Regular cardiac myocyte (primary cell): ENCODE results near the gene SYNDIG1L. TPM values are rescaled to one million over a fixed set of nuclear protein-coding genes. Genes with fewer than 3 reads are reported as not detected.

ENCODE experiments used
- total RNA-seq: library from RNA; depleted of rRNA; stranded (reverse); fragments of >200 nt; gene quantifications from 2 replicates; pipeline ENCODE4 v1.2.3, GENCODE V29; 2014

SYNDIG1L gene
- total RNA-seq, result under 0.01 TPM in 1 of 2 replicates, not detected in the other

DNA sequence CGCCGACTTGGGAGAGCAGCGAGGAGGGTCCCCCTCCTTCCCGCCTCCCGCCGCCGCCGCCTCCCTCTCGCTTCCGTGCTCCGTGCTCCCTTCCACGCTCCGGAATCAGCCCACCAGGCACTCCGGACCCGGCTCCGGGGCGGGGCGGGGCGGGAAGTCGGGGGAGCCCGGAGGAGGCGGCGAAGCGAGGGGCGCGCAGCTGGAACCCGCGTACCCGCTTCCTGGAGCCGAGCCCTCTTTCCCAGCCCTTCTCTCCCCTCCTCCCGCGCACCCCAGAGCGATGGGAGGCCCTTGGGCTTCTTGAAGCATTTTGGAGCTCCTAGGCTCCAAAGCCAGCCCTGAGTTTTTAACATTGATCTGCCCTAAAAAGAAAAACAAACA, at the start of gene SYNDIG1L:
Gene SYNDIG1L, minus strand, starts transcription at position 9 of the 381 bp plus-strand sequence. CDS start 16,466 bp downstream, outside the sequence.

Other genes with a start within 250 kb of the SYNDIG1L start
- not detected in 2 replicates for gene VSX2, start 186.8 kb downstream of the SYNDIG1L start, total RNA-seq
- gene ABCD4, start 123.3 kb downstream of the SYNDIG1L start, total RNA-seq, result 27.6 and 29.9 TPM in 2 replicates
- gene VRTN, start 77.7 kb downstream of the SYNDIG1L start, total RNA-seq, result not detected in 2 replicates
- gene NPC2, start 67.1 kb upstream of the SYNDIG1L start, total RNA-seq, result 76.1 and 254 TPM in 2 replicates
- 18.6 and 22.3 TPM in 2 replicates for gene ISCA2, start 67.6 kb upstream of the SYNDIG1L start, total RNA-seq
- 156 and 186 TPM in 2 replicates for gene LTBP2, start 186.0 kb upstream of the SYNDIG1L start, total RNA-seq